ENCODE data around the gene ZC3H7A. TPM values are rescaled to one million over a fixed set of nuclear protein-coding genes. Genes with fewer than 3 reads are reported as not detected.

The ZC3H7A gene
- total and polyA plus RNA-seq, 2 of the 13 experiments (the other 11 are each of a cell fraction or from before 2014, with no cell fraction given): 29.2 to 36.8 TPM

DNA sequence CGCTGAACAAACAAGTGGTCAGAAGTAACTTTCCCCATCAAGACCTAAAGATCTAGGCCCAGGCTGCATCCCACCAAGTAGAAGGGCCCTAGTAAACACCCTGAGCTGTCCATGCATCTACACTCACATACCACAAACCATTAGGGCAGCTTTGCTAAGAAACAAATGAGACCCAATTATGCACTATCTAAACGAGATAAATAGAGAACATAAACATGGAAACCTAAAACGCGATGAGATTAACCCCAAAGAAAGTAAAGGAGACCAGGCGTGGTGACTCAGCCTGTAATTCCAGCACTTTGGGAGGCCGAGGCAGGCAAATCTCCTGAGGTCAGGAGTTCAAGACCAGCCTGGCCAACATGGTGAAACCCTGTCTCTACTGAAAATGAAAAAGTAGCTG is 60.2 kb downstream of the ZC3H7A start:
- Histone ChIP-seq H3K9me3 (ENCODE audit: low read length) (no peaks in the 10 kb centered on the region), H3K79me2 (ENCODE audit: insufficient read depth, low read length) (peaks cover 80% of the 10 kb centered on the region), H3K4me3 (replicated peaks in 1 of 3; ENCODE audit: insufficient read depth in 1 of 3, low read depth in 2 of 3, low read length in 3 of 3) (no peak overlapping the region), H3K9ac (ENCODE audit: insufficient read depth, low read depth, low read length) (no peak overlapping the region), H3K27ac (ENCODE audit: extremely low read length, insufficient read depth, low read length) (no peak overlapping the region), H2AFZ (ENCODE audit: low read length) (no peak overlapping the region), H3K36me3 (replicated peaks in 1 of 2; ENCODE audit: control insufficient read depth in 1 of 2, insufficient read depth in 2 of 2, low read length in 2 of 2) (peaks cover 21 to 57% of the 10 kb centered on the region in 2 experiments), H3K4me1 (ENCODE audit: insufficient read depth, low read length) (peaks cover 92% of the 10 kb centered on the region), H3K27me3 (ENCODE audit: control insufficient read depth in 1 of 2, insufficient read depth in 2 of 2, low read length in 2 of 2) (no peaks in the 10 kb centered on the region; a peak in 1 of 5 replicates), H3K4me2 (ENCODE audit: low read depth, low read length) (no peak overlapping the region), H4K20me1 (ENCODE audit: insufficient read depth, low read length) (peaks cover 48% of the 10 kb centered on the region)
- no peak for TF ChIP-seq ZNF75D (CRISPR knock-in tag; IDR thresholded peaks at IDR 0.05; ENCODE audit: borderline replicate concordance)
- no peak for TF ChIP-seq THRA (CRISPR knock-in tag; IDR thresholded peaks at IDR 0.05; ENCODE audit: borderline replicate concordance)
- TF ChIP-seq ZFAT (CRISPR knock-in tag; conservative IDR thresholded peaks at IDR 0.05): no peak
- ChIA-PET POLR2A (interaction anchor here (0.6 to 2.9 kb wide), 6 partner anchors 10 to 62 kb away, joined by 3 to 12 read pairs (median 3); partner anchors contain the start of gene ZC3H7A), CTCF (ENCODE audit: low intra/inter-chr PET ratio, low total read pairs) (no interaction called here)
- ATAC-seq (no peak), DNase-seq (ENCODE audit: low spot score) (no peak), FAIRE-seq (no peak)
- 96% methylated on average over 6 of the region's 6 CpGs for WGBS (ENCODE audit: low lambda C conversion rate)
- intact Hi-C loops (cut with micrococcal nuclease; ENCODE audit: unreplicated experiment): no loop called here
- in situ Hi-C loops (cut with HindIII; ENCODE audit: extremely low pct_ligation_motif_present, low pct_unique_long_range_greater_than_20kb): no loop called here
- no TSS peak for BruUV-seq (replicated peaks)

DNA sequence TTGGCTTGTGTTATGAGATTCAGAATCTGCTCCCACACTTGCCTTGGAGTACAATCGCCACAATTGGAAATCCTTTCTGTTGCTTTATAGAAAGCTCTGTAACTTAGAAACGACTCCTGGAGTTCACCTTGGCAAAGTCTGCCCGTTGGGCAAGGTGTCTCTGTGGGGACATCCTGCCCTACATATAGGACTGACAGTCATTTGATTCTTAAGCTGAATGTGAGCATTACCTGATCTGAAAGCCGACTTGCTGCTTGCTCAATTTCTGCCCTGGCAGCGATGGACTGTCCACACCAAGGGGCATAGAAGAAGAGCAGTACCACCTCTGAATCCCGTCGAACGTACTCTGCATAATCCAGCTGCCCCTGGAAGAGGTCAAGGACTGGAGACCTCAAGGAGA is 61.3 kb downstream of the ZC3H7A start:
- no peak for FAIRE-seq
- no peak overlapping the region for H2AFZ ChIP-seq (ENCODE audit: low read length)
- H4K20me1 ChIP-seq (ENCODE audit: insufficient read depth, low read length): peaks cover 40% of the 10 kb centered on the region
- no peak for DNase-seq (ENCODE audit: low spot score)
- no TSS peak for BruUV-seq (replicated peaks)
- H3K27me3 ChIP-seq (ENCODE audit: control insufficient read depth in 1 of 2, insufficient read depth in 2 of 2, low read length in 2 of 2): no peaks in the 10 kb centered on the region
- H3K27ac ChIP-seq (ENCODE audit: extremely low read length, insufficient read depth, low read length): no peak overlapping the region
- ChIA-PET CTCF (ENCODE audit: low intra/inter-chr PET ratio, low total read pairs) (no interaction called here), POLR2A (interaction anchor here (1.3 to 2.9 kb wide), 3 partner anchors 11 to 62 kb away, joined by 3 to 12 read pairs (median 4); partner anchors contain the start of gene ZC3H7A)
- peaks cover 74% of the 10 kb centered on the region for H3K79me2 ChIP-seq (ENCODE audit: insufficient read depth, low read length)
- in situ Hi-C loops (cut with HindIII; ENCODE audit: extremely low pct_ligation_motif_present, low pct_unique_long_range_greater_than_20kb) (no loop called here), intact Hi-C loops (cut with micrococcal nuclease; ENCODE audit: unreplicated experiment) (no loop called here)
- H3K9ac ChIP-seq (ENCODE audit: insufficient read depth, low read depth, low read length): no peak overlapping the region
- WGBS (ENCODE audit: low lambda C conversion rate): 95% methylated on average over 8 of the region's 8 CpGs
- peaks cover 97% of the 10 kb centered on the region for H3K4me1 ChIP-seq (ENCODE audit: insufficient read depth, low read length)
- no peaks in the 10 kb centered on the region for H3K9me3 ChIP-seq (ENCODE audit: low read length)
- peaks cover 30 to 68% of the 10 kb centered on the region in 2 experiments for H3K36me3 ChIP-seq (replicated peaks in 1 of 2; ENCODE audit: control insufficient read depth in 1 of 2, insufficient read depth in 2 of 2, low read length in 2 of 2)
- ATAC-seq: no peak
- H3K4me2 ChIP-seq (ENCODE audit: low read depth, low read length): no peak overlapping the region
- no peak overlapping the region for H3K4me3 ChIP-seq (replicated peaks in 1 of 3; ENCODE audit: insufficient read depth in 1 of 3, low read depth in 2 of 3, low read length in 3 of 3)
- TF ChIP-seq STAT6 (CRISPR knock-in tag; IDR thresholded peaks at IDR 0.05; ENCODE audit: borderline replicate concordance): 0 out of 2 replicates have a peak, but pooled peaks have one; percentile 24
- TF ChIP-seq ZFP62 (CRISPR knock-in tag; IDR thresholded peaks at IDR 0.05): no peak

All from HepG2 (cell line).